WTC11 (cell line): ENCODE data around the gene ERC2. TPM values are rescaled to one million over a fixed set of nuclear protein-coding genes. Genes with fewer than 3 reads are reported as not detected.

Experiments used
- ATAC-seq: fragments of 200-7000 bp; cut with Tn5 transposase; 2 replicates; pipeline ENCODE4 v1.10.0; 2021; ENCODE audit warnings: mild to moderate bottlenecking, moderate library complexity
- CTCF ChIA-PET: fragments of 300-600 bp; sonication (Branson Sonifier 250); formaldehyde crosslinking; loops from one replicate; lab custom pipeline; 2021; ENCODE audit warnings: antibody characterized with exemption; lab: Charles Lee
- POLR2A ChIA-PET: fragments of 350-600 bp; sonication (Branson Sonifier 250); formaldehyde crosslinking; loops from one replicate; lab custom pipeline; 2021; ENCODE audit warnings: antibody characterized with exemption; lab: Charles Lee
- DNase-seq: peaks from one replicate; pipeline ENCODE4 v3.0.0; 2021; ENCODE audit warnings: low spot score
- H3K27ac Mint-ChIP-seq: 2 replicates; pipeline ENCODE4 v1.8.0; 2021; ENCODE audit warnings: mixed read lengths
- H3K27me3 Mint-ChIP-seq: 2 replicates; pipeline ENCODE4 v1.8.0; 2021; ENCODE audit warnings: low read depth, mild to moderate bottlenecking, moderate library complexity, mixed read lengths
- H3K36me3 Mint-ChIP-seq: 2 replicates; pipeline ENCODE4 v1.8.0; 2021; ENCODE audit warnings: mixed read lengths
- H3K4me1 Mint-ChIP-seq: 2 replicates; pipeline ENCODE4 v1.8.0; 2022; ENCODE audit warnings: mixed read lengths
- H3K4me3 Mint-ChIP-seq: 2 replicates; pipeline ENCODE4 v1.8.0; 2021; ENCODE audit warnings: mild to moderate bottlenecking, moderate library complexity, mixed read lengths
- H3K9me3 Mint-ChIP-seq: 2 replicates; pipeline ENCODE4 v1.8.0; 2021; ENCODE audit warnings: mixed read lengths
- CREB1 ChIP-seq: sonication (generic); formaldehyde crosslinking; IDR thresholded peaks from 2 replicates; pipeline ENCODE4 v1.8.0; 2023; ENCODE audit warnings: mild to moderate bottlenecking, missing genetic modification reagents
- CREM ChIP-seq: sonication (generic); formaldehyde crosslinking; IDR thresholded peaks from 2 replicates; pipeline ENCODE4 v1.8.1; 2022; ENCODE audit warnings: mild to moderate bottlenecking, missing genetic modification reagents, moderate library complexity
- CTCF ChIP-seq: fragments of 200-600 bp; IDR thresholded peaks from 2 replicates; pipeline ENCODE4 v1.8.0; 2022; ENCODE audit warnings: antibody characterized with exemption
- ETV6 ChIP-seq: sonication (generic); formaldehyde crosslinking; IDR thresholded peaks from 2 replicates; pipeline ENCODE4 v1.8.1; 2022; ENCODE audit warnings: mild to moderate bottlenecking, missing genetic modification reagents
- FOXP1 ChIP-seq: sonication (generic); formaldehyde crosslinking; IDR thresholded peaks from 2 replicates; pipeline ENCODE4 v1.8.0; 2022; ENCODE audit warnings: missing genetic modification reagents, mild to moderate bottlenecking, moderate library complexity, borderline replicate concordance
- GTF2I ChIP-seq: fragments of 250-450 bp; sonication (Bioruptor Pico); conservative IDR thresholded peaks from 2 replicates; pipeline ENCODE4 v1.4.0; 2021; ENCODE audit warnings: mild to moderate bottlenecking
- MYBL2 ChIP-seq: sonication (generic); formaldehyde crosslinking; IDR thresholded peaks from 2 replicates; pipeline ENCODE4 v1.8.1; 2023; ENCODE audit warnings: mild to moderate bottlenecking, moderate library complexity, missing genetic modification reagents
- PRRX2 ChIP-seq: fragments of 250-450 bp; sonication (Bioruptor Pico); IDR thresholded peaks from 2 replicates; pipeline ENCODE4 v1.8.0; 2021; ENCODE audit warnings: mild to moderate bottlenecking
- RORB ChIP-seq: fragments of 250-450 bp; sonication (Bioruptor Pico); IDR thresholded peaks from 2 replicates; pipeline ENCODE4 v1.9.0; 2021; ENCODE audit warnings: mild to moderate bottlenecking
- SOX15 ChIP-seq: fragments of 250-450 bp; sonication (Bioruptor Pico); IDR thresholded peaks from 2 replicates; pipeline ENCODE4 v1.9.0; 2021; ENCODE audit warnings: mild to moderate bottlenecking
- TCF7 ChIP-seq: sonication (generic); formaldehyde crosslinking; IDR thresholded peaks from 2 replicates; pipeline ENCODE4 v1.8.0; 2022; ENCODE audit warnings: mild to moderate bottlenecking, low read depth, missing genetic modification reagents, moderate library complexity
- TP53 ChIP-seq: sonication (generic); formaldehyde crosslinking; IDR thresholded peaks from 2 replicates; pipeline ENCODE4 v1.8.1; 2023; ENCODE audit warnings: mild to moderate bottlenecking, missing genetic modification reagents
- USF2 ChIP-seq: sonication (generic); formaldehyde crosslinking; IDR thresholded peaks from 2 replicates; pipeline ENCODE4 v1.8.1; 2023; ENCODE audit warnings: mild to moderate bottlenecking, missing genetic modification reagents, moderate library complexity
- ZBTB21 ChIP-seq: sonication (generic); formaldehyde crosslinking; IDR thresholded peaks from 2 replicates; pipeline ENCODE4 v1.8.1; 2023; ENCODE audit warnings: mild to moderate bottlenecking, missing genetic modification reagents, borderline replicate concordance
- ZNF121 ChIP-seq: sonication (generic); formaldehyde crosslinking; IDR thresholded peaks from 2 replicates; pipeline ENCODE4 v1.8.0; 2023; ENCODE audit warnings: missing genetic modification reagents
- ZNF138 ChIP-seq: sonication (generic); formaldehyde crosslinking; conservative IDR thresholded peaks from 2 replicates; pipeline ENCODE4 v1.8.1; 2022; ENCODE audit warnings: mild to moderate bottlenecking, moderate library complexity, missing genetic modification reagents
- ZNF263 ChIP-seq: sonication (generic); formaldehyde crosslinking; IDR thresholded peaks from 2 replicates; pipeline ENCODE4 v1.8.1; 2022; ENCODE audit warnings: low read depth, mild to moderate bottlenecking, moderate library complexity, missing genetic modification reagents
- ZNF416 ChIP-seq: fragments of 250-450 bp; sonication (Bioruptor Pico); IDR thresholded peaks from 2 replicates; pipeline ENCODE4 v1.9.0; 2021; ENCODE audit warnings: mild to moderate bottlenecking, inconsistent platforms
- total RNA-seq: library from RNA; stranded (reverse); gene quantifications from 3 replicates; pipeline ENCODE4 v1.2.3, GENCODE V29; 2021
- TF ChIP-seq, protein P1 (sequence below): fragments of 250-450 bp; sonication (Bioruptor Pico); IDR thresholded peaks from 2 replicates; pipeline ENCODE4 v1.9.0; 2021; ENCODE audit warnings: mild to moderate bottlenecking
- TF ChIP-seq, protein P2 (sequence below): sonication (generic); formaldehyde crosslinking; IDR thresholded peaks from 2 replicates; pipeline ENCODE4 v1.8.1; 2023; ENCODE audit warnings: mild to moderate bottlenecking, missing genetic modification reagents

ERC2 gene
- total RNA-seq, 1 experiment from 2014 or later: 23.5 TPM

- TF ChIP-seq CREB1 (CRISPR knock-in tag): no peak
- TF ChIP-seq RORB (CRISPR knock-in tag): no peak
- TF ChIP-seq USF2 (CRISPR knock-in tag): no peak
Observed at GRCh38 chr3:56253941-56254665, 214.2 kb downstream of the ERC2 start (continued).

- TF ChIP-seq CTCF: peak; percentile 75
- TF ChIP-seq, protein P1, sequence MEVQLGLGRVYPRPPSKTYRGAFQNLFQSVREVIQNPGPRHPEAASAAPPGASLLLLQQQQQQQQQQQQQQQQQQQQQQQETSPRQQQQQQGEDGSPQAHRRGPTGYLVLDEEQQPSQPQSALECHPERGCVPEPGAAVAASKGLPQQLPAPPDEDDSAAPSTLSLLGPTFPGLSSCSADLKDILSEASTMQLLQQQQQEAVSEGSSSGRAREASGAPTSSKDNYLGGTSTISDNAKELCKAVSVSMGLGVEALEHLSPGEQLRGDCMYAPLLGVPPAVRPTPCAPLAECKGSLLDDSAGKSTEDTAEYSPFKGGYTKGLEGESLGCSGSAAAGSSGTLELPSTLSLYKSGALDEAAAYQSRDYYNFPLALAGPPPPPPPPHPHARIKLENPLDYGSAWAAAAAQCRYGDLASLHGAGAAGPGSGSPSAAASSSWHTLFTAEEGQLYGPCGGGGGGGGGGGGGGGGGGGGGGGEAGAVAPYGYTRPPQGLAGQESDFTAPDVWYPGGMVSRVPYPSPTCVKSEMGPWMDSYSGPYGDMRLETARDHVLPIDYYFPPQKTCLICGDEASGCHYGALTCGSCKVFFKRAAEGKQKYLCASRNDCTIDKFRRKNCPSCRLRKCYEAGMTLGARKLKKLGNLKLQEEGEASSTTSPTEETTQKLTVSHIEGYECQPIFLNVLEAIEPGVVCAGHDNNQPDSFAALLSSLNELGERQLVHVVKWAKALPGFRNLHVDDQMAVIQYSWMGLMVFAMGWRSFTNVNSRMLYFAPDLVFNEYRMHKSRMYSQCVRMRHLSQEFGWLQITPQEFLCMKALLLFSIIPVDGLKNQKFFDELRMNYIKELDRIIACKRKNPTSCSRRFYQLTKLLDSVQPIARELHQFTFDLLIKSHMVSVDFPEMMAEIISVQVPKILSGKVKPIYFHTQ (CRISPR knock-in tag): no peak
- TF ChIP-seq PRRX2 (CRISPR knock-in tag): no peak
- TF ChIP-seq, all 79 proteins: peak for 1
- Mint-ChIP-seq H3K4me3 (no peak overlapping the region), H3K9me3 (no peaks in the 10 kb centered on the region), H3K36me3 (no peaks in the 10 kb centered on the region), H3K4me1 (peaks cover 50% of the 10 kb centered on the region), H3K27me3 (no peaks in the 10 kb centered on the region), H3K27ac (no peak overlapping the region)
- ChIA-PET POLR2A (no interaction called here), CTCF (interaction anchor here (0.6 to 4.0 kb wide), 35 partner anchors 9 to 1420 kb away, joined by 3 to 32 read pairs (median 4); no protein-coding TSS in a partner anchor)
- ATAC-seq (0 out of 2 replicates have a peak, but pooled peaks have one; percentile 15), DNase-seq (peak; percentile 25)
Observed at GRCh38 chr3:56251343-56251945, 216.8 kb downstream of the ERC2 start.

GRCh38 chr3:56248021-56248420 lies 220.2 kb downstream of the ERC2 start:
- ATAC-seq (no peak), DNase-seq (no peak)
- no peak overlapping the region for H3K4me3 Mint-ChIP-seq
- POLR2A ChIA-PET: no interaction called here
- TF ChIP-seq GTF2I (CRISPR knock-in tag) (no peak), SOX15 (CRISPR knock-in tag) (no peak), ETV6 (no peak), TP53 (CRISPR knock-in tag) (no peak), FOXP1 (no peak), ZBTB21 (no peak), MYBL2 (CRISPR knock-in tag) (no peak), ZNF121 (no peak), ZNF416 (CRISPR knock-in tag) (no peak), CREM (CRISPR knock-in tag) (no peak), ZNF138 (CRISPR knock-in tag) (no peak), USF2 (CRISPR knock-in tag) (no peak), ZNF263 (CRISPR knock-in tag) (no peak), TCF7 (no peak)
- TF ChIP-seq, protein P2, sequence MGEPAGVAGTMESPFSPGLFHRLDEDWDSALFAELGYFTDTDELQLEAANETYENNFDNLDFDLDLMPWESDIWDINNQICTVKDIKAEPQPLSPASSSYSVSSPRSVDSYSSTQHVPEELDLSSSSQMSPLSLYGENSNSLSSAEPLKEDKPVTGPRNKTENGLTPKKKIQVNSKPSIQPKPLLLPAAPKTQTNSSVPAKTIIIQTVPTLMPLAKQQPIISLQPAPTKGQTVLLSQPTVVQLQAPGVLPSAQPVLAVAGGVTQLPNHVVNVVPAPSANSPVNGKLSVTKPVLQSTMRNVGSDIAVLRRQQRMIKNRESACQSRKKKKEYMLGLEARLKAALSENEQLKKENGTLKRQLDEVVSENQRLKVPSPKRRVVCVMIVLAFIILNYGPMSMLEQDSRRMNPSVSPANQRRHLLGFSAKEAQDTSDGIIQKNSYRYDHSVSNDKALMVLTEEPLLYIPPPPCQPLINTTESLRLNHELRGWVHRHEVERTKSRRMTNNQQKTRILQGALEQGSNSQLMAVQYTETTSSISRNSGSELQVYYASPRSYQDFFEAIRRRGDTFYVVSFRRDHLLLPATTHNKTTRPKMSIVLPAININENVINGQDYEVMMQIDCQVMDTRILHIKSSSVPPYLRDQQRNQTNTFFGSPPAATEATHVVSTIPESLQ (CRISPR knock-in tag): no peak
- TF ChIP-seq, protein P1 (CRISPR knock-in tag): no peak
- H3K4me1 Mint-ChIP-seq: peaks cover 21% of the 10 kb centered on the region
- CTCF ChIA-PET: interaction anchor here (1.3 kb wide), 1 partner anchor 12 kb away, joined by 4 read pairs; no protein-coding TSS in a partner anchor
- H3K27me3 Mint-ChIP-seq: no peaks in the 10 kb centered on the region
- H3K27ac Mint-ChIP-seq: no peak overlapping the region
- H3K36me3 Mint-ChIP-seq: no peaks in the 10 kb centered on the region
- H3K9me3 Mint-ChIP-seq: no peaks in the 10 kb centered on the region
